HG02870 (cell line): ENCODE results near the gene ARL14EP.

ENCODE experiments used
- ATAC-seq: cut with Tn5 transposase; IDR thresholded peaks from one replicate; pipeline ENCODE4 v1.9.1; 2021; ENCODE audit warnings: mild to moderate bottlenecking, moderate library complexity; ENCODE audit not compliant: unreplicated experiment

The ARL14EP gene

GRCh38 chr11:30326114-30326778 is 3.3 kb downstream of the ARL14EP start:
- ATAC-seq, result no peak

DNA sequence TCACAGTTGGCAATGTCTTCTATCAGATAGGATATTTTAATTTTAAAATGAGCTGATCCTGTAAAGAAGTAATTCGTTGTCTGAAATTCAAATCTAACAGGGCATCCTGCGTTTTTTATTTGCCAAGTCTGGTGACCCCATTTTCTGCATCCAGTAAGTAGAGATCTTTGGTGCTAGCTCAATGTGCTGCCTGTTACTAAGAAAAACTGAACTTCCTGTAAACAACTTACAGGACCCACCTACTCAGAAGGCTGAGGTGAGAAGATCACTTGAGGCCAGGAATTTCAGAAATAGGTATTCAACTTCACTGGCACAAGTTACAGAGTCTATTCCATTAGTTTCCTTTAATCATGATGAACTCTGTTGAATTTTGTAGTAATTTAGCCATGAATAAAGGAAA is 4.0 kb downstream of the ARL14EP start:
- no peak for ATAC-seq

DNA sequence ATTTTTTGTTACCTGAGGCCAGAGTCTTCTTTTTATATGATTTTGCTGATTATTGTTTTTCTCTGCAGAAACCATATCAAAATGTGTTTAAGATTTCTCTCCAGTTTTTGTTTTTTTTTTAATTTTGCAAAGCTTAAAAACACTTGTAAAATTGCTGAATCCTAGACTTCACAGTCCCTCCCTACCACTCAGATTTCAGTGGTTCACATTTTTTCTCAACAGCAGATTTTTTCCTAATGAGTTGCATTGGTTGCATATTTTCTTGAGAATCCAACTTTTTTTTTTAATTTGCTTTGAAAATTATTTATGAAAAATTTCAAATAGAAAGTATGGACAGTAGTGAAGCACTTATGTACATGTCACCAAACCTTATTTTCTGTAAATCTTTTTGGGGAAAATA is 5.8 kb downstream of the ARL14EP start:
- no peak for ATAC-seq

- no peak for ATAC-seq
These were observed 6.4 kb downstream of the ARL14EP start for GRCh38 chr11:30329150-30329940.

DNA sequence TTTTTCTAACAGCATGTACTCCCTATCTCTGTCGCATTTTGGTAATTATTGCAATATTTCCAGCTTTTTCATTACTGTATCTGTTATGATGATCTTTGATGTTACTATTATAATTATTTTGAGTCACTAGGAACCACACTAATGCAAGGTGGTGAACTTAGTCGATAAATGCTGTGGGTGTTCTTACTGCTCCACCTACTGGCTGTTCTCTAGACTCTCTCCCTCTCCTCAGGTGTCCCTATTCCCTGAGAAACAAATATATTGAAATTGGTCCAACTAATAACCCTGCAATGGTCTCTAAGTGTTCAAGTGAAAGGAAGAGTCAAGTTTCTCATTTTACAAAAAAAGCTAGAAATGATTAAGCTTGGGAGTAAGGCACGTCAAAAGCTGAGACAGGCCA is 10.5 kb downstream of the ARL14EP start:
- peak; percentile 75 for ATAC-seq

DNA sequence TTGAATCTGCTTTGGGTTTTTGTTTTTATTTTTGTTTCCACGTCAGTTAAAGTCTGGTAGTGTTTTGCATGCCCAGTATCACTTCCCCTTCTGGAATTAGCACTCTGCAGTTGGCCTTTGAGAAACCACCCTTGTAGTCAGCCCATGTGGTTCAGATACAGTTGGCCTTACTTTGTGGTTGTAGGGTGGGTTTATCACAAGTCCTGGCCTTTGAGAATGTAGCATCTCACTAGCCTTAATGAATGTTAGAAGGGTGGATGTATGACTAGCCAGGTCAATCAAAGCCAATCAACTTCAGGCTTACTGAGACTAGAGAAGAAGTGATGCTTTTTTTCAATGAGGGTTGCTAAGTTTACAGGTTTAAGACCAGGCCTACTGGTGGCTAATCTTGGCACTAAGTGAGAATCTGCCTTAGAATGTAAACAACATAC is 19.8 kb downstream of the ARL14EP start:
- peak; percentile 92 for ATAC-seq

- ATAC-seq, result peak; percentile 23
These were observed 21.2 kb downstream of the ARL14EP start for GRCh38 chr11:30344085-30344484.

GRCh38 chr11:30345644-30346043 is 22.7 kb downstream of the ARL14EP start:
- no peak for ATAC-seq

- ATAC-seq, result no peak
These were observed 23.3 kb downstream of the ARL14EP start for GRCh38 chr11:30346068-30346688.

GRCh38 chr11:30348035-30348434 is 25.1 kb downstream of the ARL14EP start:
- no peak for ATAC-seq

DNA sequence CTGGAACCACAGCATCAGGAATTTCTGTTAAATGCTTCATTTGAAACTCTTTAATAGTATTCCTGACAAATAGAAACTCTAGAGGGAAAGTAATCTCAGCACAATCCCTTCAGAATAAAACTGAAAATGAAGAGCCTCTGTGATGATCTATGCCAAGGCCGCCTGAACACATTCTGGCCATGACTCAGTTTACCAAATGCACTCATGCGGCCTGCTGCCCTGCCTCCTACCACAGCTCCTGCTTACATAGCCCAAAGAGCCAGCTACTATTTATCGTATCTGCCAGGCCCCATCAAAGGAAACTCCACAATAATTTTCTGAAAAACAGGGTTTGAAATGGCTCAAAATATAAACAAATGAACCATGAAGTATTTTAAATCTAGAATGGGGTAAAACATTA is 27.0 kb downstream of the ARL14EP start:
- no peak for ATAC-seq

- ATAC-seq, result no peak
These were observed 27.5 kb downstream of the ARL14EP start for GRCh38 chr11:30350384-30350783.

GRCh38 chr11:30351061-30351460 is 28.2 kb downstream of the ARL14EP start:
- ATAC-seq, result no peak

- ATAC-seq, result no peak
These were observed 33.5 kb downstream of the ARL14EP start for GRCh38 chr11:30356391-30356790.

DNA sequence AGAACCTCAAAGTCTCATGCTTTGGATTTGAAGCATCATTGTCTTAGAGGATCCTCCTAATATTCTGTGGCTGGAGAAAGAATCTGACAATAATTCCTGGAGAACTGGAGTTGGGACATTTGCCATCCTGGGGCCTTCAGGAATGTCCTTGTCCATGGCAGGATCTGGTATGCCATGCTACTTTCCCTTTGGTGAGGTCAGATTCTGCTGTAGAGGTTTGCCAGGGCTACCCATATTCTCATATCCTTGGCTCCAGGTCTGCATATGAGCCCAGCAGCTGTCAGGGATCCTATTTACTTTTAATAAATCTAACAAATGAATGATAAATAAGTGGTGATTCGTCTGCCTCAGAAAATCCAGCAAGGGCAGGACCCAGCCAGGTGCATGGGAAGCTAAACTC is 35.0 kb downstream of the ARL14EP start:
- ATAC-seq, result no peak

DNA sequence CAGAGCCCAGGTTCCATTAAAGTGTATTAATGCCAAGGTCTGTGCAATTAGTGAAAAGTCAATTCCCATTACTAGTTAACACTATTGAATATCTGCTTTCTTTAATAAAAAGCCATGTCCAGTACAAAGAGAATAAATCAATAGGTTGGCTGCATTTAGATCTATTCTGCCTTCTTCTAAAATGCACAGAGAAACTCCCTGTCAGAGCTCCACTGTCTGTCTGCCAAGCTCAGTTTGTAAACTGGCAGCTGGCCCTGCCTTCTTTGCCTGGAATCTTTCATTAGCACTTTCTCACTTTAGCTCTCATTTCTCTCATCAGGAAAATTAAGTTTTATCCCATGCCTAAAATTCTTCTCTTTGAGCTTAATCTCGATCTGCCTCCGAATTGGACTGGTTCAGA is 35.6 kb downstream of the ARL14EP start:
- no peak for ATAC-seq

- ATAC-seq, result no peak
These were observed 37.8 kb downstream of the ARL14EP start for GRCh38 chr11:30360741-30361140.

GRCh38 chr11:30364139-30364836 is 41.4 kb downstream of the ARL14EP start:
- no peak for ATAC-seq

GRCh38 chr11:30364837-30365482 is 42.1 kb downstream of the ARL14EP start:
- ATAC-seq, result no peak

DNA sequence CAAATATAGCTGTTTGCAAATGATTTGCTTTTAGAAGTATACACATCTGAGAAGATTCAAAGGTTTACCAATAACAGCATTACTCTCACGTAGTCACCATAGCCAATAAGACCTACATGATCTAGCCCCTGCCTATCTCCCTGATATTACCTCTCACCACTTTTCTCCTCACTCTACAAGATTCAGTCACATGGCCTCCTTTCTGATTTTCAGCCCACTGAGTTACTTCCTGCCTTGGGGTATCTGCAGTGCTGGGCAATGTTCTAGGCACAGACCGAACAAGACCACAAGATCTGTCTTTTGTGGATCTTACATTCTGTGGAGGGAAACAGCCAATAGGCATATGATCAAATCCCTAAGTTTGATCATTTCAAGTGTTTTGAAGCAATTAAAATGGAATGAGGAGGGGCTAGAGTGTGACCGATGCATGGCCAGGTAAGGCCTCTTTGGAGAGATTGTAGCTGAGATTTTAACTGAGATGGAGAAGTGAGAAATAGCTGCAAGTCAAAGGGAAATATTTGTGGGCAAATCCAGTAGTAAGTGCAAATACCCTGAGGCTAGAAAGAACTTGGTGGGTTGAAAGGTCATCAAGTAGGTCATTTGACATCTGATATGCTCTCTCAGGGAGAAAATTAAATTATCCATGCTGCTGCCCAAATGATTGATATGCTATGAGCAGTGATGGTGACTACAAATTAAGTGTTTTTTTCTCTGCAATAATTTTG is 43.1 kb downstream of the ARL14EP start:
- peak; percentile 82 for ATAC-seq
